ENCODE measurements around the gene MTHFR.

The MTHFR gene

DNA sequence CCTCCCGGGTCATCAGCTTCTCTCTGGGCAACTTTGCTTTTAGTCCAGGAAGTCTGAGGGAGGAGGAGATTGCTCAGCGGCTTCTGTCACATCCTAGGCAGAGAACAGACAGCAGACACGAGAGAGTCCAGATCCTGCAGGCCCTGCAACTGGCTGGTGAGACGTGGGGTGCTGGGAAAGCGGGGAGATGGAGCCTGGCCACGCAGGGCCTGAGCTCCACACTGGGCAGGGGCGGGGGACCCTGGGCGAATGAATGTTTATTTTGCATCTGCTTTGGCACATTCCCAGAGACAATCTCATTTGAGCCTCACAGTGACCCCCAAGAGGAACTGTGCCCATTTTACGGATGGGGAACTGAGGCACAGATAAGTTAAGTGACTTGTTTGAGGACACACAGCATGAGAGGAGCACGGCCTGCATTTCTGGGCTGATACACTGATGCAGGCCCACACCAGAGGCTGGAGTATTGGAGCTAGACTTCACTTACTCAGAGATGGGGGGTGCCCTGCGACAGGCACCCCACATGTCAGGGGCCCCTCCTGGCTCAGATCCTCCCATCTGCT is 34.2 kb downstream of the MTHFR start:
- Histone ChIP-seq H3K36me3 (ENCODE audit: insufficient read depth, low read length) (no peaks in the 10 kb centered on the region), H3K9me3 (ENCODE audit: low read length) (no peaks in the 10 kb centered on the region), H3F3A (ENCODE audit: insufficient read depth, low read length) (no peaks in the 10 kb centered on the region), H3K4me3 (ENCODE audit: low read depth, low read length, poor library complexity, severe bottlenecking) (no peak overlapping the region), H4K20me1 (ENCODE audit: insufficient read depth, low read length) (no peaks in the 10 kb centered on the region), H3K27ac (ENCODE audit: low read depth, low read length, poor library complexity, severe bottlenecking) (no peak overlapping the region), H3K9me2 (ENCODE audit: low read depth, low read length) (no peaks in the 10 kb centered on the region), H3K4me1 (ENCODE audit: insufficient read depth, low read length, severe bottlenecking) (peaks cover 5% of the 10 kb centered on the region), H3K4me2 (ENCODE audit: low read length) (no peak overlapping the region), H2AFZ (ENCODE audit: low read length) (no peak overlapping the region), H3K9ac (ENCODE audit: low read length) (no peak overlapping the region), H3K79me2 (ENCODE audit: insufficient read depth, low read length) (no peaks in the 10 kb centered on the region), H3K27me3 (ENCODE audit: insufficient read depth, low read length) (no peaks in the 10 kb centered on the region)
- no peak for TF ChIP-seq EZH2 (IDR thresholded peaks at IDR 0.05; ENCODE audit: borderline replicate concordance, low read length)
- TF ChIP-seq, protein P1, sequence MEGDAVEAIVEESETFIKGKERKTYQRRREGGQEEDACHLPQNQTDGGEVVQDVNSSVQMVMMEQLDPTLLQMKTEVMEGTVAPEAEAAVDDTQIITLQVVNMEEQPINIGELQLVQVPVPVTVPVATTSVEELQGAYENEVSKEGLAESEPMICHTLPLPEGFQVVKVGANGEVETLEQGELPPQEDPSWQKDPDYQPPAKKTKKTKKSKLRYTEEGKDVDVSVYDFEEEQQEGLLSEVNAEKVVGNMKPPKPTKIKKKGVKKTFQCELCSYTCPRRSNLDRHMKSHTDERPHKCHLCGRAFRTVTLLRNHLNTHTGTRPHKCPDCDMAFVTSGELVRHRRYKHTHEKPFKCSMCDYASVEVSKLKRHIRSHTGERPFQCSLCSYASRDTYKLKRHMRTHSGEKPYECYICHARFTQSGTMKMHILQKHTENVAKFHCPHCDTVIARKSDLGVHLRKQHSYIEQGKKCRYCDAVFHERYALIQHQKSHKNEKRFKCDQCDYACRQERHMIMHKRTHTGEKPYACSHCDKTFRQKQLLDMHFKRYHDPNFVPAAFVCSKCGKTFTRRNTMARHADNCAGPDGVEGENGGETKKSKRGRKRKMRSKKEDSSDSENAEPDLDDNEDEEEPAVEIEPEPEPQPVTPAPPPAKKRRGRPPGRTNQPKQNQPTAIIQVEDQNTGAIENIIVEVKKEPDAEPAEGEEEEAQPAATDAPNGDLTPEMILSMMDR (IDR thresholded peaks at IDR 0.05; ENCODE audit: low read length) = no peak

DNA sequence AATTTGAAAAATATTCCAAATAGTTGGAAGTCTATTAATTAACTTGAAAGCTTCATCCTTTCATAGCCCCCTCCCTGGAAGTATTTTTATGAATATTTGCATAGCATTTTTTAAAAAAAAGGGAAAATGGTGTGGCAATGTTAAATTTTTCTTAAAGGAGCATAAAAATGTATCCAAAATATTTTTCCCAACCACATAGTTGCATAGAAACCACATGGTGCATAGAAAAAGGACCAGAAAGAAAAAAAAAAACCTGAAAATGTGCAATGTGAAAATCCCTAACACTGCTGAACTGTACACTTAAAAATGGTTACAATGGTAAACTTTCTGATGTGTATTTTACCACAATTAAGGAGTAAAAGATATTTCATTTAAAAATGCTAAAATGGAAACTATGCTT is 35.8 kb downstream of the MTHFR start:
- Histone ChIP-seq H3K27ac (ENCODE audit: low read depth, low read length, poor library complexity, severe bottlenecking) (no peak overlapping the region), H2AFZ (ENCODE audit: low read length) (no peak overlapping the region), H3K9me3 (ENCODE audit: low read length) (no peaks in the 10 kb centered on the region), H3K79me2 (ENCODE audit: insufficient read depth, low read length) (no peaks in the 10 kb centered on the region), H3K4me1 (ENCODE audit: insufficient read depth, low read length, severe bottlenecking) (peaks cover 5% of the 10 kb centered on the region), H3K9ac (ENCODE audit: low read length) (no peak overlapping the region), H4K20me1 (ENCODE audit: insufficient read depth, low read length) (no peaks in the 10 kb centered on the region), H3K27me3 (ENCODE audit: insufficient read depth, low read length) (no peaks in the 10 kb centered on the region), H3F3A (ENCODE audit: insufficient read depth, low read length) (no peaks in the 10 kb centered on the region), H3K4me3 (ENCODE audit: low read depth, low read length, poor library complexity, severe bottlenecking) (no peak overlapping the region), H3K4me2 (ENCODE audit: low read length) (no peak overlapping the region), H3K36me3 (ENCODE audit: insufficient read depth, low read length) (no peaks in the 10 kb centered on the region), H3K9me2 (ENCODE audit: low read depth, low read length) (no peaks in the 10 kb centered on the region)
- TF ChIP-seq, protein P1 (IDR thresholded peaks at IDR 0.05; ENCODE audit: low read length) = no peak
- TF ChIP-seq EZH2 (IDR thresholded peaks at IDR 0.05; ENCODE audit: borderline replicate concordance, low read length) = no peak

DNA sequence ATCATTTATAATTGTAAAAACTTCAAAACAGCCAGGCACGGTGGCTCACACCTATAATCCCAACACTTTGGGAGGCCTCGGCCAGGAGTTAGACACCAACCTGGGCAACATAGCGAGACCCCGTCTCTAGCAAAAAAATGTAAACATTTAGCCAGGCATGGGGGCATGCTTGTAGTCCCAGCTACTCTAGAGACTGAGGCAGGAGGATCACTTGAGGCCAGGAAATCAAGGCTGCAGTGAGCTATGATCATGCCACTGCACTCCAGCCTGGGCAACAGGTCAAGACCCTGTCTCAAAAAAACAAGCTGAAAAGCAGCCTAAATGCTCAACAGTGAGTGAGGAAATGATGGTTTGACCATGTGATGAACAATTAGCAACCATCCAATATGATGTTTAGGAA is 36.5 kb downstream of the MTHFR start:
- Histone ChIP-seq H3K4me2 (ENCODE audit: low read length) (no peak overlapping the region), H3K79me2 (ENCODE audit: insufficient read depth, low read length) (no peaks in the 10 kb centered on the region), H3K27ac (ENCODE audit: low read depth, low read length, poor library complexity, severe bottlenecking) (no peak overlapping the region), H3K9me3 (ENCODE audit: low read length) (no peaks in the 10 kb centered on the region), H2AFZ (ENCODE audit: low read length) (no peak overlapping the region), H3K27me3 (ENCODE audit: insufficient read depth, low read length) (no peaks in the 10 kb centered on the region), H3F3A (ENCODE audit: insufficient read depth, low read length) (no peaks in the 10 kb centered on the region), H3K4me3 (ENCODE audit: low read depth, low read length, poor library complexity, severe bottlenecking) (no peak overlapping the region), H3K9me2 (ENCODE audit: low read depth, low read length) (no peaks in the 10 kb centered on the region), H3K9ac (ENCODE audit: low read length) (no peak overlapping the region), H3K4me1 (ENCODE audit: insufficient read depth, low read length, severe bottlenecking) (peaks cover 5% of the 10 kb centered on the region), H4K20me1 (ENCODE audit: insufficient read depth, low read length) (no peaks in the 10 kb centered on the region), H3K36me3 (ENCODE audit: insufficient read depth, low read length) (no peaks in the 10 kb centered on the region)
- TF ChIP-seq, protein P1 (IDR thresholded peaks at IDR 0.05; ENCODE audit: low read length) = no peak
- TF ChIP-seq EZH2 (IDR thresholded peaks at IDR 0.05; ENCODE audit: borderline replicate concordance, low read length) = no peak
